Right atrium auricular region (tissue), 2 donors: ENCODE results near the gene DDT. TPM values are rescaled to one million over a fixed set of nuclear protein-coding genes. Genes with fewer than 3 reads are reported as not detected.

ENCODE experiments used
- DNase-seq: peaks from one replicate; pipeline ENCODE4 v3.0.0-alpha.2; 2019; ENCODE audit warnings: low spot score
- H3K27ac ChIP-seq, 2 donors: fragments of 200-600 bp; sonication (generic); 1 replicate in 1 of 2; 2 replicates in 1 of 2; pipeline ENCODE4 v1.5.1; 2016 to 2019
- H3K27me3 ChIP-seq, 2 donors: fragments of 200-600 bp; sonication (generic); one replicate each; pipeline versions ENCODE4 v1.5.1 to v1.6.0; 2017 to 2019
- H3K36me3 ChIP-seq: fragments of 200-600 bp; sonication (generic); one replicate; pipeline ENCODE4 v1.5.1; 2016
- H3K4me1 ChIP-seq, 2 donors: fragments of 200-600 bp; sonication (generic); one replicate each; pipeline versions ENCODE4 v1.5.1 to v1.6.0; 2017 to 2019
- H3K4me3 ChIP-seq, 2 donors: fragments of 200-600 bp; sonication (generic); 1 replicate in 1 of 2; 2 replicates in 1 of 2; pipeline ENCODE4 v1.5.1; 2017 to 2019; ENCODE audit warnings: mild to moderate bottlenecking in 1 of 2, moderate library complexity in 1 of 2
- H3K9me3 ChIP-seq, 2 donors: fragments of 200-600 bp; sonication (generic); one replicate each; pipeline ENCODE4 v1.5.1; 2019
- total RNA-seq, 2 donors: library from RNA; depleted of rRNA; stranded (reverse); fragments of >200 nt; gene quantifications; one replicate each; pipeline ENCODE4 v1.1.0, GENCODE V29; 2016
- TF ChIP-seq, protein P1 (sequence below), 2 donors: fragments of 200-600 bp; sonication (generic); IDR thresholded peaks; one replicate each; pipeline ENCODE4 v1.5.1; 2019; ENCODE audit warnings: antibody characterized with exemption in 2 of 2

Gene DDT
- total RNA-seq, 2 donors from 2014 or later, result 147 to 153 TPM

DNA sequence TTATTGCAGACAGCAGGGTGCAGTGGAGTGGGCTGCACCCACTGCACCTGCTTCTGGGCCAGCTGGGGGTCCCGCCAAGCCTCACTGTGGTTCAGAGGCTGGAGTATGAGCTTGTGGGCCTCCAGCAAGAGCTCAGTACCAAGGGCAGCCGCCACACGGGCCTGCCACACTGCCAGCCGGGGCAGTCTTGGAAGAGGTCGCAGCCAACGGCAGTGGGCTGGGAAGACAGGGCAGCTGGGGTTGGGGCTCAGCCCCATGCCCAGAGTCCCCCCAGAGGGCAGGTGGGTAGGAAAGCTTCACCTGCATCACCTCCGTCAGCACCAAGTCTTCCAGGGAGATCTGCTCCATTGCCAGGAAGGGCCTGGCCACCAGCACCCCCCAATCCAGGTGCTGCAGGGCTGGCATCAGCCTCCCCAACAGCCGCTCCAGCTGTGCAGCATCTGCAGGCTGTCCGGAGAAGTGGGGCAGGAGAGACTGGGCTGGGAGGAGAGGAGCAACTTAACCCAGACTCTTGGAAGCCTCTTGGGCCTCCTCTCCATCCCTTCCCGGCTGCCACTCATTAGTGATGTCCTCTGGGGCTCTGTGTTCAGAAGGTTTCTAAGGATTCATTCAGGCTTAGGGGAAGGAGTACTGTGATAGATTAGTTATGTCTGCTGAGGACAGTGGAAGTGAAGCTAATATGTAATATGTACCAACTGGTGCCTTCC is 32.1 kb upstream of the DDT start:
- TF ChIP-seq, protein P1, sequence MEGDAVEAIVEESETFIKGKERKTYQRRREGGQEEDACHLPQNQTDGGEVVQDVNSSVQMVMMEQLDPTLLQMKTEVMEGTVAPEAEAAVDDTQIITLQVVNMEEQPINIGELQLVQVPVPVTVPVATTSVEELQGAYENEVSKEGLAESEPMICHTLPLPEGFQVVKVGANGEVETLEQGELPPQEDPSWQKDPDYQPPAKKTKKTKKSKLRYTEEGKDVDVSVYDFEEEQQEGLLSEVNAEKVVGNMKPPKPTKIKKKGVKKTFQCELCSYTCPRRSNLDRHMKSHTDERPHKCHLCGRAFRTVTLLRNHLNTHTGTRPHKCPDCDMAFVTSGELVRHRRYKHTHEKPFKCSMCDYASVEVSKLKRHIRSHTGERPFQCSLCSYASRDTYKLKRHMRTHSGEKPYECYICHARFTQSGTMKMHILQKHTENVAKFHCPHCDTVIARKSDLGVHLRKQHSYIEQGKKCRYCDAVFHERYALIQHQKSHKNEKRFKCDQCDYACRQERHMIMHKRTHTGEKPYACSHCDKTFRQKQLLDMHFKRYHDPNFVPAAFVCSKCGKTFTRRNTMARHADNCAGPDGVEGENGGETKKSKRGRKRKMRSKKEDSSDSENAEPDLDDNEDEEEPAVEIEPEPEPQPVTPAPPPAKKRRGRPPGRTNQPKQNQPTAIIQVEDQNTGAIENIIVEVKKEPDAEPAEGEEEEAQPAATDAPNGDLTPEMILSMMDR (IDR thresholded peaks at IDR 0.05), result no peak
- no peaks in the 10 kb centered on the region for H3K9me3 ChIP-seq
- no peaks in the 10 kb centered on the region for H3K36me3 ChIP-seq
- H3K4me1 ChIP-seq, result peaks cover 0 to 10% of the 10 kb centered on the region in 2 donors
- H3K27me3 ChIP-seq, result no peaks in the 10 kb centered on the region
- H3K4me3 ChIP-seq, result no peak overlapping the region
- no peak overlapping the region for H3K27ac ChIP-seq
- no peak for DNase-seq

DNA sequence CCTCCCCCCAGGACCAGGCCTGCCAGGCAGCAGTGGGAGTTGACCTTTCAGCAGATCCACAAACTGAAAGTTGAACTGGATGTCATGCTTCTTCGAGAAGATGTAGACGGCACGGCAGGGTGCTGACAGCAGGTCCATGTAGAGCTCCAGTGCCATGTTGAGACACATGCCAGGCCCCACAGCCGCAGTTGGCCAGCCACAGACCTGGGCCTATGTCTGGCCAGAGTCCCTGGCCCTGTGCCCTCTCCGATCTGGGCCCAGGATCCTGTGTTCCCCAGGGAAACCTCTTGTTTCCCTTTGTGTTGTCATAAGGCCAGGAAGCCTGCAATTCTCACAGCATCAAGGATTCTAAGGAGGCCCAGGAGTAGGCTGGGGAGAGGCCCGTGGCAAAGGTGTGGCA is 31.0 kb upstream of the DDT start, which contains the start of gene GSTT4:
TSS of gene GSTT4 (minus strand) at position 253 of the 400 bp plus-strand sequence. CDS start at position 156, 97 bp downstream.
- Histone ChIP-seq H3K4me1 (peaks cover 0 to 10% of the 10 kb centered on the region in 2 donors), H3K27ac (peak within 1 kb of the TSS; percentile 40 to 51), H3K27me3 (no peaks in the 10 kb centered on the region), H3K9me3 (no peaks in the 10 kb centered on the region), H3K36me3 (no peaks in the 10 kb centered on the region), H3K4me3 (no peak within 1 kb of the TSS)
- TF ChIP-seq, protein P1 (IDR thresholded peaks at IDR 0.05), result no peak
- no peak for DNase-seq

- peaks cover 0 to 10% of the 10 kb centered on the region in 2 donors for H3K4me1 ChIP-seq
- no peaks in the 10 kb centered on the region for H3K27me3 ChIP-seq
- no peaks in the 10 kb centered on the region for H3K36me3 ChIP-seq
- TF ChIP-seq, protein P1 (IDR thresholded peaks at IDR 0.05), result no peak
- DNase-seq, result no peak
- no peak overlapping the region for H3K4me3 ChIP-seq
- H3K9me3 ChIP-seq, result no peaks in the 10 kb centered on the region
- no peak overlapping the region for H3K27ac ChIP-seq
Measured at GRCh38 chr22:24003887-24004286, 29.6 kb upstream of the DDT start.

DNA sequence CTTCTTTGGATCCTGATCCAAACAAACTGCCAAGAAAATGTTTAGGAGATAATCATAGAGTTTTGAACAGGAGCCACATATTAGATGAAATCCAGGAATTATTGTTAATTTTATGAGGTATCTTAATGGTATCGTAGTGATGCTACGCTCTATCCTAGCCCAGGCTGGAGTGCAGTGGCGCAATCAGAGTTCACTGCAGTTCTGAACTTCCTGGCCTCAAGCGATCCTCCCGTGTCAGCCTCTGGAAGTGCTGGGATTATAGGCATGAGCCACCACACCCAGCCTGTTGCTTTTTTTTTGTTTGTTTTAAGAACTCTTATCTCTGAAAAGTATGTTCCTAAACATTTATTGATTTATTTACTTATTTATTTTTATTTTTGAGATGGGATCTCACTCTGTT is 28.6 kb upstream of the DDT start:
- H3K27me3 ChIP-seq, result no peaks in the 10 kb centered on the region
- TF ChIP-seq, protein P1 (IDR thresholded peaks at IDR 0.05), result no peak

DNA sequence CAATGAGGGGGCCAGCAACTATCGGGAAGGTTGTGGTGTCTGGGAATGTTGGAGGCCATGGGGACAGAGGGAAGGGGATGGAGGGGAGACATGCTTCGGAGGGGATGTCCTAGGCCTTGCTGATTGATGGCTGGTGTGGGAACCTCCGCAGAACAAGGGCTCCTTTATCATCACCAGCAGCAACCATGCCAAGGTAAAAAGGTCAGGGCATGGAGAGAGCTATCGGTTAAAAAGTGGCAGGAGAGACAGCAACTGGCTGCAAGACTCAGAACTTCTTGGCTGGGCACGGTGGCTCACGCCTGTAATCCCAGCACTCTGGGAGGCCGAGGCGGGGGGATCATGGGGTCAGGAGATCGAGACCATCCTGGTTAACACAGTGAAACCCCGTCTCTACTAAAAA is 28.0 kb upstream of the DDT start:
- Histone ChIP-seq H3K36me3 (no peaks in the 10 kb centered on the region), H3K9me3 (no peaks in the 10 kb centered on the region), H3K27ac (no peak overlapping the region), H3K4me1 (peaks cover 0 to 10% of the 10 kb centered on the region in 2 donors), H3K4me3 (no peak overlapping the region), H3K27me3 (no peaks in the 10 kb centered on the region)
- DNase-seq, result no peak
- TF ChIP-seq, protein P1 (IDR thresholded peaks at IDR 0.05), result no peak

More for the DNA sequence above, 28.6 kb upstream of the DDT start:
- H3K4me1 ChIP-seq, result peaks cover 0 to 10% of the 10 kb centered on the region in 2 donors
- no peak overlapping the region for H3K27ac ChIP-seq
- H3K9me3 ChIP-seq, result no peaks in the 10 kb centered on the region
- no peaks in the 10 kb centered on the region for H3K36me3 ChIP-seq
- DNase-seq, result no peak
- no peak overlapping the region for H3K4me3 ChIP-seq
